Measurements from ENCODE around the gene KRTAP4-4. TPM values are rescaled to one million over a fixed set of nuclear protein-coding genes. Genes with fewer than 3 reads are reported as not detected.

Gene KRTAP4-4
- total RNA-seq, 1 experiment from 2014 or later, result not detected

DNA sequence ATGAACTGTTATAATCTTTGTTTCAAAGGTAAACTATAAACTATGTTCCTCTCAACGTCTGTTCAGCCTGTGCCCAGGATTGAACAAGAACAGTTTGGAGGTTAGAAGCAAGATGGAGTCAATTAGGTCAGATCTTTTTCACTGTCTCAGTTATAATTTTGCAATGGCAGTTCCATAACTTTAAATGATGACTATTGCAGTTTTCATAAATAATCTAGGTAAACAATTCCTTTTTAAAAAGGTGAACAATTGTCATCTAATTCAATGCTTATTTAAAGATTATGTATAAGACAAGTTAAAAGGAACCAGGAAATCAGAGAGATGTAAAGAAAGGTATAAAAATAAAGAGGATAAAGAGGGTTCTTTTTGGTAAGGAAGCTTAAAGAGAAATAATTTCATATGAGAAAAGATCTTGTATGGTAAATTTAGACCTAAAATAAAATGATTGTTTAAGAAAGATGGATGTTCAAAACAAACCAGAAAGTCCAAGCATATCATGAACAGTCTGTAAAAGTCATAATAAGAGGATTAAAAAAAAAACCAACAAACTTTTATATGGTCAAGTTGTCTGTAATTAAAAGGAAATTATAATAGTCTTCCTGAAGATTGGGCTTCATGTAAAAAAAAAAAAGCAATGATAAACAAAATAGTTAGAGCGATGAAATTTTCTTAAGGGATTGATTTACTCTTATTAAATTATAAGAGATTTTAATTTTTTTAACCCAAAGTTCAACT lies 49.2 kb downstream of the KRTAP4-4 start:
- H3K9me2 ChIP-seq (replicated peaks; ENCODE audit: insufficient read depth, low read length), result no peaks in the 10 kb centered on the region
- H3K9ac ChIP-seq (ENCODE audit: low read length), result no peak overlapping the region
- no peak for DNase-seq
- no peak overlapping the region for H3K27ac ChIP-seq (ENCODE audit: low read length)
- H3K36me3 ChIP-seq (ENCODE audit: insufficient read depth, low read length), result no peaks in the 10 kb centered on the region
- H3K79me2 ChIP-seq (ENCODE audit: low read length), result no peaks in the 10 kb centered on the region
- H2AFZ ChIP-seq (ENCODE audit: low read length), result no peak overlapping the region
- H3K9me3 ChIP-seq (ENCODE audit: low read length), result peaks cover 3% of the 10 kb centered on the region; the same call in 1 of the 2 replicates
- no peaks in the 10 kb centered on the region for H3K27me3 ChIP-seq (ENCODE audit: low read length)
- H4K20me1 ChIP-seq (ENCODE audit: insufficient read depth, low read depth, low read length), result no peaks in the 10 kb centered on the region
- H3K4me1 ChIP-seq (ENCODE audit: low read length), result no peaks in the 10 kb centered on the region; the same call in 1 of the 2 replicates
- no peak overlapping the region for H3K4me2 ChIP-seq (ENCODE audit: low read depth, low read length, poor library complexity, severe bottlenecking)
- no peak overlapping the region for H3K4me3 ChIP-seq (ENCODE audit: low read length)

Small RNA genes lying within 50 kb of the gene (small RNA-seq; reads per million reads assigned to genes)
- gene KRTAP4-17P, result not detected

Other genes with a start within 250 kb of the KRTAP4-4 start
- gene KRT23, start 223.1 kb downstream of the KRTAP4-4 start, total RNA-seq (2014; rRNA removed; shearing (Covaris generic); ENCODE audit: low replicate concordance), result not detected in 2 replicates
- gene KRT39, start 193.8 kb downstream of the KRTAP4-4 start, total RNA-seq (2014; rRNA removed; shearing (Covaris generic); ENCODE audit: low replicate concordance), result not detected in 2 replicates
- gene KRT40, start 176.4 kb downstream of the KRTAP4-4 start, total RNA-seq (2014; rRNA removed; shearing (Covaris generic); ENCODE audit: low replicate concordance), result not detected in 2 replicates
- gene KRTAP3-3, start 166.6 kb downstream of the KRTAP4-4 start, total RNA-seq (2014; rRNA removed; shearing (Covaris generic); ENCODE audit: low replicate concordance), result not detected in 2 replicates
- gene KRTAP3-2, start 160.8 kb downstream of the KRTAP4-4 start, total RNA-seq (2014; rRNA removed; shearing (Covaris generic); ENCODE audit: low replicate concordance), result not detected in 2 replicates
- gene KRTAP3-1, start 151.6 kb downstream of the KRTAP4-4 start, total RNA-seq (2014; rRNA removed; shearing (Covaris generic); ENCODE audit: low replicate concordance), result not detected in 2 replicates
- not detected in 2 replicates for gene KRTAP1-5, start 133.5 kb downstream of the KRTAP4-4 start, total RNA-seq (2014; rRNA removed; shearing (Covaris generic); ENCODE audit: low replicate concordance)
- not detected in 2 replicates for gene KRTAP1-4, start 130.6 kb downstream of the KRTAP4-4 start, total RNA-seq (2014; rRNA removed; shearing (Covaris generic); ENCODE audit: low replicate concordance)
- not detected in 2 replicates for gene KRTAP1-3, start 125.9 kb downstream of the KRTAP4-4 start, total RNA-seq (2014; rRNA removed; shearing (Covaris generic); ENCODE audit: low replicate concordance)
- gene KRTAP1-1, start 119.3 kb downstream of the KRTAP4-4 start, total RNA-seq (2014; rRNA removed; shearing (Covaris generic); ENCODE audit: low replicate concordance), result not detected in 2 replicates
- gene KRTAP2-1, start 113.4 kb downstream of the KRTAP4-4 start, total RNA-seq (2014; rRNA removed; shearing (Covaris generic); ENCODE audit: low replicate concordance), result not detected in 2 replicates
- not detected in 2 replicates for gene KRTAP2-2, start 105.5 kb downstream of the KRTAP4-4 start, total RNA-seq (2014; rRNA removed; shearing (Covaris generic); ENCODE audit: low replicate concordance)
- gene KRTAP2-3, start 100.6 kb downstream of the KRTAP4-4 start, total RNA-seq (2014; rRNA removed; shearing (Covaris generic); ENCODE audit: low replicate concordance), result not detected in 2 replicates
- not detected in 2 replicates for gene KRTAP2-4, start 94.9 kb downstream of the KRTAP4-4 start, total RNA-seq (2014; rRNA removed; shearing (Covaris generic); ENCODE audit: low replicate concordance)
- gene KRTAP4-7, start 76.6 kb downstream of the KRTAP4-4 start, total RNA-seq (2014; rRNA removed; shearing (Covaris generic); ENCODE audit: low replicate concordance), result not detected in 2 replicates
- not detected in 2 replicates for gene KRTAP4-8, start 62.6 kb downstream of the KRTAP4-4 start, total RNA-seq (2014; rRNA removed; shearing (Covaris generic); ENCODE audit: low replicate concordance)
- not detected in 2 replicates for gene KRTAP4-16, start 58.5 kb downstream of the KRTAP4-4 start, total RNA-seq (2014; rRNA removed; shearing (Covaris generic); ENCODE audit: low replicate concordance)
- gene KRTAP4-9, start 55.4 kb downstream of the KRTAP4-4 start, total RNA-seq (2014; rRNA removed; shearing (Covaris generic); ENCODE audit: low replicate concordance), result not detected in 2 replicates
- not detected in 2 replicates for gene KRTAP4-11, start 42.4 kb downstream of the KRTAP4-4 start, total RNA-seq (2014; rRNA removed; shearing (Covaris generic); ENCODE audit: low replicate concordance)
- gene KRTAP4-12, start 36.6 kb downstream of the KRTAP4-4 start, total RNA-seq (2014; rRNA removed; shearing (Covaris generic); ENCODE audit: low replicate concordance), result not detected in 2 replicates
- gene KRTAP4-6, start 20.2 kb downstream of the KRTAP4-4 start, total RNA-seq (2014; rRNA removed; shearing (Covaris generic); ENCODE audit: low replicate concordance), result not detected in 2 replicates
- gene KRTAP4-5, start 10.9 kb downstream of the KRTAP4-4 start, total RNA-seq (2014; rRNA removed; shearing (Covaris generic); ENCODE audit: low replicate concordance), result not detected in 2 replicates
- gene KRTAP4-3, start 7.5 kb upstream of the KRTAP4-4 start, total RNA-seq (2014; rRNA removed; shearing (Covaris generic); ENCODE audit: low replicate concordance), result not detected in 2 replicates
- not detected in 2 replicates for gene KRTAP4-2, start 17.5 kb upstream of the KRTAP4-4 start, total RNA-seq (2014; rRNA removed; shearing (Covaris generic); ENCODE audit: low replicate concordance)
- gene KRTAP4-1, start 24.2 kb upstream of the KRTAP4-4 start, total RNA-seq (2014; rRNA removed; shearing (Covaris generic); ENCODE audit: low replicate concordance), result not detected in 2 replicates
- gene KRTAP9-1, start 29.1 kb upstream of the KRTAP4-4 start, total RNA-seq (2014; rRNA removed; shearing (Covaris generic); ENCODE audit: low replicate concordance), result not detected in 2 replicates
- not detected in 2 replicates for gene KRTAP9-2, start 65.9 kb upstream of the KRTAP4-4 start, total RNA-seq (2014; rRNA removed; shearing (Covaris generic); ENCODE audit: low replicate concordance)
- gene KRTAP9-3, start 71.7 kb upstream of the KRTAP4-4 start, total RNA-seq (2014; rRNA removed; shearing (Covaris generic); ENCODE audit: low replicate concordance), result not detected in 2 replicates
- not detected in 2 replicates for gene KRTAP9-8, start 77.3 kb upstream of the KRTAP4-4 start, total RNA-seq (2014; rRNA removed; shearing (Covaris generic); ENCODE audit: low replicate concordance)
- gene KRTAP9-4, start 88.9 kb upstream of the KRTAP4-4 start, total RNA-seq (2014; rRNA removed; shearing (Covaris generic); ENCODE audit: low replicate concordance), result not detected in 2 replicates
- gene KRTAP9-9, start 94.6 kb upstream of the KRTAP4-4 start, total RNA-seq (2014; rRNA removed; shearing (Covaris generic); ENCODE audit: low replicate concordance), result not detected in 2 replicates
- not detected in 2 replicates for gene KRTAP9-6, start 104.6 kb upstream of the KRTAP4-4 start, total RNA-seq (2014; rRNA removed; shearing (Covaris generic); ENCODE audit: low replicate concordance)
- gene KRTAP9-7, start 115.0 kb upstream of the KRTAP4-4 start, total RNA-seq (2014; rRNA removed; shearing (Covaris generic); ENCODE audit: low replicate concordance), result not detected in 2 replicates
- gene KRTAP29-1, start 142.1 kb upstream of the KRTAP4-4 start, total RNA-seq (2014; rRNA removed; shearing (Covaris generic); ENCODE audit: low replicate concordance), result not detected in 2 replicates
- gene KRTAP16-1, start 148.6 kb upstream of the KRTAP4-4 start, total RNA-seq (2014; rRNA removed; shearing (Covaris generic); ENCODE audit: low replicate concordance), result not detected in 2 replicates
- 1.6 TPM in 1 of 2 replicates, not detected in the other for gene KRTAP17-1, start 155.0 kb upstream of the KRTAP4-4 start, total RNA-seq (2014; rRNA removed; shearing (Covaris generic); ENCODE audit: low replicate concordance)
- gene KRT33A, start 190.1 kb upstream of the KRTAP4-4 start, total RNA-seq (2014; rRNA removed; shearing (Covaris generic); ENCODE audit: low replicate concordance), result not detected in 2 replicates
- gene KRT33B, start 209.1 kb upstream of the KRTAP4-4 start, total RNA-seq (2014; rRNA removed; shearing (Covaris generic); ENCODE audit: low replicate concordance), result not detected in 2 replicates
- gene KRT34, start 221.6 kb upstream of the KRTAP4-4 start, total RNA-seq (2014; rRNA removed; shearing (Covaris generic); ENCODE audit: low replicate concordance), result not detected in 2 replicates
- gene KRT31, start 236.9 kb upstream of the KRTAP4-4 start, total RNA-seq (2014; rRNA removed; shearing (Covaris generic); ENCODE audit: low replicate concordance), result not detected in 2 replicates

Data from Karpas-422 (cell line).